Ascending aorta (tissue), 2 donors: Measurements from ENCODE around the gene TMEM61. TPM values are rescaled to one million over a fixed set of nuclear protein-coding genes. Genes with fewer than 3 reads are reported as not detected.

Source experiments
- DNase-seq, 2 donors: peaks; one replicate each; pipeline ENCODE4 v3.0.0-alpha.2; 2019; ENCODE audit warnings: low spot score in 2 of 2
- H3K27ac ChIP-seq, 2 donors: fragments of 200-600 bp; sonication (generic); one replicate each; pipeline ENCODE4 v1.5.1; 2016 to 2017; ENCODE audit warnings: mild to moderate bottlenecking in 1 of 2
- H3K27me3 ChIP-seq: fragments of 200-600 bp; sonication (generic); one replicate; pipeline ENCODE4 v1.5.1; 2017
- H3K36me3 ChIP-seq, 2 donors: fragments of 200-600 bp; sonication (generic); one replicate each; pipeline ENCODE4 v1.5.1; 2016
- H3K4me1 ChIP-seq, 2 donors: fragments of 200-600 bp; sonication (generic); one replicate each; pipeline ENCODE4 v1.5.1; 2016 to 2017; ENCODE audit warnings: mild to moderate bottlenecking in 1 of 2
- H3K4me3 ChIP-seq, 2 donors: fragments of 200-600 bp; sonication (generic); one replicate each; pipeline ENCODE4 v1.5.1; 2016 to 2017; ENCODE audit warnings: mild to moderate bottlenecking in 1 of 2
- H3K9me3 ChIP-seq, 2 donors: fragments of 200-600 bp; sonication (generic); one replicate each; pipeline ENCODE4 v1.5.1; 2016
- CTCF ChIP-seq, 3 experiments: fragments of 200-600 bp in 2 of 3; fragments of 450-650 bp in 1 of 3; sonication (generic) in 2 of 3; IDR thresholded peaks; one replicate each; pipeline ENCODE4 v1.5.1; 2016 to 2019; ENCODE audit warnings: antibody characterized with exemption in 3 of 3, mild to moderate bottlenecking in 1 of 3, moderate library complexity in 1 of 3
- intact Hi-C: fragments of 100-400 bp; cut with DNase I; formaldehyde crosslinking; loops from one replicate; pipeline ENCODE4 v1.15.1; 2023
- total RNA-seq: library from RNA; depleted of rRNA; stranded (reverse); fragments of >200 nt; gene quantifications from one replicate; pipeline ENCODE4 v1.1.0, GENCODE V29; 2016

Gene TMEM61
- total RNA-seq, 1 donor from 2014 or later = not detected

GRCh38 chr1:54987919-54988705, 7.7 kb downstream of the TMEM61 start:
- Histone ChIP-seq H3K9me3 (no peaks in the 10 kb centered on the region), H3K27ac (no peak overlapping the region), H3K4me3 (no peak overlapping the region), H3K4me1 (no peaks in the 10 kb centered on the region), H3K36me3 (no peaks in the 10 kb centered on the region), H3K27me3 (no peaks in the 10 kb centered on the region)
- no peak for TF ChIP-seq CTCF (IDR thresholded peaks at IDR 0.05)
- no peak for DNase-seq
- intact Hi-C loops = no loop called here

GRCh38 chr1:54988975-54989374, 8.5 kb downstream of the TMEM61 start:
- no peak overlapping the region for H3K4me3 ChIP-seq
- intact Hi-C loops = no loop called here
- TF ChIP-seq CTCF (IDR thresholded peaks at IDR 0.05) = no peak
- no peaks in the 10 kb centered on the region for H3K27me3 ChIP-seq
- no peaks in the 10 kb centered on the region for H3K9me3 ChIP-seq
- DNase-seq = no peak
- no peak overlapping the region for H3K27ac ChIP-seq
- H3K36me3 ChIP-seq = no peaks in the 10 kb centered on the region
- no peaks in the 10 kb centered on the region for H3K4me1 ChIP-seq

GRCh38 chr1:54989473-54989872, 9.0 kb downstream of the TMEM61 start:
- intact Hi-C loops = no loop called here

GRCh38 chr1:54989968-54990810, 9.8 kb downstream of the TMEM61 start:
- intact Hi-C loops = no loop called here
- no peak overlapping the region for H3K4me3 ChIP-seq
- H3K4me1 ChIP-seq = no peaks in the 10 kb centered on the region
- H3K27ac ChIP-seq = no peak overlapping the region
- H3K27me3 ChIP-seq = no peaks in the 10 kb centered on the region
- TF ChIP-seq CTCF (IDR thresholded peaks at IDR 0.05) = no peak
- no peaks in the 10 kb centered on the region for H3K9me3 ChIP-seq
- no peaks in the 10 kb centered on the region for H3K36me3 ChIP-seq
- DNase-seq = no peak

More at GRCh38 chr1:54989473-54989872, 9.0 kb downstream of the TMEM61 start:
- no peak for TF ChIP-seq CTCF (IDR thresholded peaks at IDR 0.05)
- Histone ChIP-seq H3K36me3 (no peaks in the 10 kb centered on the region), H3K27me3 (no peaks in the 10 kb centered on the region), H3K4me1 (no peaks in the 10 kb centered on the region), H3K27ac (no peak overlapping the region), H3K9me3 (no peaks in the 10 kb centered on the region), H3K4me3 (no peak overlapping the region)
- no peak for DNase-seq

- intact Hi-C loops = no loop called here
- no peak overlapping the region for H3K27ac ChIP-seq
- H3K4me3 ChIP-seq = no peak overlapping the region
- no peaks in the 10 kb centered on the region for H3K4me1 ChIP-seq
- H3K27me3 ChIP-seq = no peaks in the 10 kb centered on the region
- no peaks in the 10 kb centered on the region for H3K36me3 ChIP-seq
- no peak for TF ChIP-seq CTCF (IDR thresholded peaks at IDR 0.05)
- H3K9me3 ChIP-seq = no peaks in the 10 kb centered on the region
- DNase-seq = no peak
Observed at GRCh38 chr1:54990916-54991315, 10.5 kb downstream of the TMEM61 start.
